Activated CD8-positive, alpha-beta memory T cell treated with anti-CD3 and anti-CD28 coated beads, Interleukin-2, amount 50 U/mL, for 24 hours (primary cell): ENCODE data around the gene POGZ.

ENCODE experiments used
- DNase-seq: peaks from one replicate; pipeline ENCODE4 v3.0.0-alpha.2; 2020; ENCODE audit errors: extremely low read depth

POGZ gene, protein sequence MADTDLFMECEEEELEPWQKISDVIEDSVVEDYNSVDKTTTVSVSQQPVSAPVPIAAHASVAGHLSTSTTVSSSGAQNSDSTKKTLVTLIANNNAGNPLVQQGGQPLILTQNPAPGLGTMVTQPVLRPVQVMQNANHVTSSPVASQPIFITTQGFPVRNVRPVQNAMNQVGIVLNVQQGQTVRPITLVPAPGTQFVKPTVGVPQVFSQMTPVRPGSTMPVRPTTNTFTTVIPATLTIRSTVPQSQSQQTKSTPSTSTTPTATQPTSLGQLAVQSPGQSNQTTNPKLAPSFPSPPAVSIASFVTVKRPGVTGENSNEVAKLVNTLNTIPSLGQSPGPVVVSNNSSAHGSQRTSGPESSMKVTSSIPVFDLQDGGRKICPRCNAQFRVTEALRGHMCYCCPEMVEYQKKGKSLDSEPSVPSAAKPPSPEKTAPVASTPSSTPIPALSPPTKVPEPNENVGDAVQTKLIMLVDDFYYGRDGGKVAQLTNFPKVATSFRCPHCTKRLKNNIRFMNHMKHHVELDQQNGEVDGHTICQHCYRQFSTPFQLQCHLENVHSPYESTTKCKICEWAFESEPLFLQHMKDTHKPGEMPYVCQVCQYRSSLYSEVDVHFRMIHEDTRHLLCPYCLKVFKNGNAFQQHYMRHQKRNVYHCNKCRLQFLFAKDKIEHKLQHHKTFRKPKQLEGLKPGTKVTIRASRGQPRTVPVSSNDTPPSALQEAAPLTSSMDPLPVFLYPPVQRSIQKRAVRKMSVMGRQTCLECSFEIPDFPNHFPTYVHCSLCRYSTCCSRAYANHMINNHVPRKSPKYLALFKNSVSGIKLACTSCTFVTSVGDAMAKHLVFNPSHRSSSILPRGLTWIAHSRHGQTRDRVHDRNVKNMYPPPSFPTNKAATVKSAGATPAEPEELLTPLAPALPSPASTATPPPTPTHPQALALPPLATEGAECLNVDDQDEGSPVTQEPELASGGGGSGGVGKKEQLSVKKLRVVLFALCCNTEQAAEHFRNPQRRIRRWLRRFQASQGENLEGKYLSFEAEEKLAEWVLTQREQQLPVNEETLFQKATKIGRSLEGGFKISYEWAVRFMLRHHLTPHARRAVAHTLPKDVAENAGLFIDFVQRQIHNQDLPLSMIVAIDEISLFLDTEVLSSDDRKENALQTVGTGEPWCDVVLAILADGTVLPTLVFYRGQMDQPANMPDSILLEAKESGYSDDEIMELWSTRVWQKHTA (N-terminal part only)

DNA sequence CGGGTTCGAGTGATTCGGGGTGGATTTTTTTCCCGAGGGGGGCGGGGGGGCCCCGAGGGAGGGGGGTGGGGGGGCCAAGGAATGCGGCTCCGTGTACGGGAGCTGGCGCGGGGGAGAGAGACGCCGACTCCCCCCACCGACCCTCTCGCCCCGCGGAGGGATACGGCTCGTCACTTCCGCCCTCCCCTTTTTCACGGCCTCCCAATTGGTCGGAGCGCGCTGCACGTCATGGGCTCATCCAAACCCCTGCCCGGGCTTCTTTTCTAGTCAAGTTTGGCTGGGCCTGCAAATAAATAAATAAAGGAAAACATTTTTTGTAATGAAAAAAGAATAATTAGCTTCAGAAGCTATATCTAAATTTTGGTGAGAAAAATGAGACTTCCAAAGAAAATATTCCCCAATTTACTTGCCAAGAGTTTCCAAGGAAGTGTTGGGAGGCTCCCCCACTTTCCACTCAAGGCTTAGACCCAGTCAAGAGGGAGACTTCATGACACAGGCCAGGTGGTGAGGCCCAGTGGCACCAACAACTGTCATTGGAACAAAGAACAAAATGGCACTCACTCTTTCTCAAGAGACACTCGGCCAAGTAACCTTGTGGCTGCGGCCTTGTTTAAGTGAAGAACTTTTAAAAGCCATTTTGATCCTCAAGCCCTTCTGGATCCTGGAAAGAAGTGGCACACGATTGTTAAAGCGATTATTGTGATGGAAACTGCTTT is at the start of gene POGZ:
Gene POGZ (minus strand): TSS at position 164 of the 716 bp plus-strand sequence. CDS start 17,290 bp downstream, outside the sequence.
- DNase-seq = peak; percentile 91

DNA sequence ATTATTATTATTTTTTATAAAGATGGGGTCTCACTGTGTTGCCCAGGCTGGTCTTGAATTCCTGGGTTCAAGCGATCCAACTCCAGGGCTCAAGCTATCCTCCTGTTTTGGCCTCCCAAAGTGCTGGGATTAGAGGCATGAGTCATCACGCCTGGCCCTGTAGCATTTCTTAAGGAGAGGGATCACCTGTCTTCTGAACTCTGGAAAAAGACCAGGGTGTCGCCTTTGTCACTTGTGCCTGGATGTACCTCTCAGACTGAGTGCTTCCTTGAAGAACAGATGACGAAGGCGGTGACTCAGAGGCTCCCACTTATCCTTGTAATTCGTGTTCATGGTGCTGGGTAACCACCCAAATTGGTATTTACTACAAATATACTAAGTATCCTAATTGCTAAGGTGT is 49.5 kb upstream of the POGZ start:
- DNase-seq = no peak

DNA sequence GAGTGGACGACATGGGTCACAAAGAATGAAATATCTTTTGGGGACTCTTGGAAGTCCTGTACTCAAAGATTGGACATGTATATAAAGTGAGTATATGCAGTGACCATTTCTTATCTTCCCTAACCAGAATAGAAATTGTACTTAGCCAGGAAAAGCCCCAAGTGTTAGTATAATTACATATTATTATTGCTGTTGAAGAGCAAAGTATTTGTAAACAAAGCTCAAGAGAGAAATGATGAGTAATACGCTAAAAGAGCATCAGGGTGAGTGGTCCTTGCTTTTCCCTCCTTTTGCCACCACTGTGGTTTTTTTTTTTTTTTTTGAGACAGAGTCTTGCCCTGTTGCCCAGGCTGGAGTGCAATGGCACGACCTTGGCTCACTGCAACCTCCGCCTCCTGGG is 45.5 kb upstream of the POGZ start:
- DNase-seq = no peak

- no peak for DNase-seq
Observed at GRCh38 chr1:151504252-151504651, 45.0 kb upstream of the POGZ start.

DNA sequence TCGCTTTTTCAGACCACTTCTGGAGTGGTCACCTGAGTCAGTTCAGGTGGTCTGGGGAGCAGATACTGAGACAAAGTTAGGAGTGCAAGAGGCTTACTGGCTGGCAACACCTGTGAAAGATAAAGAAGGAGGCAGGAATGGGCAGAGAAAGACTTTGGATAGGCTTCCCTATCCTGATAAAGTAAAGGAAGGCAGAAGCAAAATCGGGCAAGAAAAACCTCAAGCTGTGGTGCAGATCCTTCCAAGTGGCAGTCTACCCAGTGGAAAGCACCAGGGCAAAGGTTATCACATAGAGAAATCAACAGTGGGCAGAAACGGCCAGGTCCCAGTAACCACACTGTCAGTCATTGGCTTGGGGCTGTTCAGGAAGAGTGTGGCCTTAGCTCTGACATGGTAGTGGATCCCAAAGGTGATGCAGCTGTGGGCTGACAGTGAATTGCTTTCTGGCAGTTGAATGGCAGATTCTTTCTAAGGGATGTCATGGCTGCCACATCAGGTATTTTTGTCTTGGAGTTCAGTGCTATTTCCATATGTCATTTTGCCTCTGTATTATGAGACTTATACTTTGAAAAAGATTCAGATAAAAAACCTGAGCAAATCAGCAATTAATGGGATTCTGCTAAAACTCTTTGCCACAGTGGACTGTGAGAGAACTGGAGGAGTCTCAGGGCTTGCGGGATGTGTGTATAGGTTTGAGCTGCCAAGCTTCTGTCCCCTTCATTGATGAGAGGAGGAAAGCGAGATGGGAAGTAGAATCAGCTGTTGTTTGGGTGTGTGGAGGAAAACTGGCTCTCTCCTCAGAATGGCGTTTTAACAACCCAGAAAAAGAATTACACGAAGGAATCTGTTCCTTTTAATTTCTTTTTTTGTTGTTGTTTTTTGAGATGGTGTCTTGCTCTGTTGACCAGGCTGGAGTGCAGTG is 43.8 kb upstream of the POGZ start:
- no peak for DNase-seq

DNA sequence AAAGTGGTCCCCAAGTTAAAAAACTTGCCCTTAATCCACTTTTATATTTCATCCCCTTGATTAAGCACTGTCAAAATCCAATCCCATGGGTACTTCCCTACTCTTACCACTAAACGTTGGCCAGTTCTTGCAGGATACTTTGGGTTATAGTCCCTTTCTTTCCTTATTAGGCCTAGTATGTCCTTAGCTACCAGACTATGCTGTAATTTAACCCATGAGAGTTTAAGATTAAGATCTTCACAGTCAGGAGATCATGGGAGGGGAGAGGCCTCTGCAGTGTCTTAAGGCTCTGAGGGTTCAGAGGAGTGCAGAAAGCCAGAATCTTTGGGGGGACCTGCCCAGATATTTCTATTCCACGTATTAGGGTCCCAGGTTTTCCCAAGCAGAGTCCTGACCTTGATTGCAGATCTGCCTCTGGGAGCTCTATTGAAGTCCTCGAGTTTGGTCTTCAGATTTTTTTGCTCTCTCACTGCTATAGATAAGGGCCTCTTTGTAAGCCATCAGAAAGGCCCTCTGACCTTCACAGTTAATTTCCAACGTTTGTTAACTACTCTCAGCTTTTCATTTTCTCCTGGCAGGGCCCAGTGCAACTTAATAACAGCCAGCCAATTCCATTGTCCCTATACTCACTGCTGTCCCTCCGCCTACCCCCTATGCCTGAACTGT is 42.9 kb upstream of the POGZ start:
- no peak for DNase-seq

DNA sequence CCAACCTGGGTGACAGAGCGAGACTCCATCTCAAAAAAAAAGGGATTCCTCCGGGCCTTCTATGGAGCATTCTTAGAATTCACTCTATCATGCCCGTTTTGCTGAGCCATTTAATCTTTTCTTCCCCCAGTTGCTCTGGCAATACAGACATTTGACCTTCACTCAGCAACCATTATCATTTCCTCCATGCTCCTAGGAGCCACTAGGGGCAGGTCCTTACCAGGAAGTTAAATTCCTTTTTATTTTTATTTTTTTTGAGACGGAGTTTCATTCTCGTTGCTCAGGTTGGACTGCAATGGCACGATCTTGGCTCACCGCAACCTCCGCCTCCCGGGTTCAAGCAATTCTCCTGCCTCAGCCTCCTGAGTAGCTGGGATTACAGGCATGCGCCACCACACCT is 42.2 kb upstream of the POGZ start:
- DNase-seq = no peak

DNA sequence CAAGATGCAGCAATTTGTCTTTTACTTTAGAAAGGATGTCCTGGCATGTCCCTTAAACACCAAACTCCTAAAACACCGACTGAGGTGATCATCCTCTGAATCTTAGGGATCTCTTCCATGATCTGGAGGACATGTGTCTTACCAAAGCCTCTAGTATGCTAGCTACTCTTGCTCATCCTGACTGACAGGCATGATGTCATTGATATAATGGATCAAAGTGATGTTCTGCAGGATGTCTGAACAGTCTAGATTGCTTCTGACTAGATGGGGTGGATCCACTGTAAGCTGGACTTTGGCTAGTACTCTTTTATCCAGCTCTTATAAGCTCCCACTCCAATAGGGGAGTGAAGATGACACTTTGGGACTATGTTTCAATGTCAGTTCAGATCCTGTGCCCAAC is 40.6 kb upstream of the POGZ start:
- DNase-seq = no peak

DNA sequence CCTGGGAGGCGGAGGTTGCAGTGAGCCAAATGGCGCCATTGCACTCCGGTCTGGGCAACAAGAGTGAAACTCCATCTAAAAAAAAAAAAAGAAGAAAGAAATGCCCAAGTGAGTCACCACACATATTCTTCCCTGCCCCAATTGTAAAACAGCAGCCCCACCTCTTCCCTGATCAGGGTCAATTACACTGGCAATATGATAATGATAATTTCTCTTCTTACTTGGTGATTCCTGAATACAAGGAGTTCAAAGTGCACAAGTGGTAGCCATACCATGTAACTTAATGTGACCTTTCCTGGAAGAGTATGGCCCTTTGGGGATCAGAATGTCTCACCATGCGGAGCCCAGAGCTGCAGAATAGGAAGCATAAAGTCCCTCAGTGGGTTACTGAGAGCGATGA is 40.1 kb upstream of the POGZ start:
- DNase-seq = no peak

DNA sequence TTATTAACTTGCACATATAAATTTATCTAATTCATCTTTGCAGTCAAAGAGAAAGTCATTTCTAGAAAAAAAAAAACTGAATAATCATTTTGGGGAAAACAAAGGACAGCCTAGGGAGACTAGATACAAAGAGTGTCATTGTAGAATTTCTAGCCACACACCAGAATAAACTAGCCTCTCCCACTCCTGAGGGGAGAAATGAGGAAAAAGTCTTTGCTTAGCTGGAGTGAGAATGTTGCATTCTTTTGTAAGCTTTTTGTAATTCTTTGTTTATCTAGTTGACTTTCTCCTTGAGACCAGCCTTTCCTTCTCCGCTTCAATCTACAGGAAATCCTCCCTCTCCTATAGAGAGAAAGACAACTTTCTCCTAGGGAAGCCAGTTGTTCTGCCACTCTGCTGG is 36.0 kb upstream of the POGZ start:
- DNase-seq = no peak

GRCh38 chr1:151494741-151495281 is 35.5 kb upstream of the POGZ start:
- no peak for DNase-seq

GRCh38 chr1:151493042-151493441 is 33.7 kb upstream of the POGZ start:
- DNase-seq = no peak

DNA sequence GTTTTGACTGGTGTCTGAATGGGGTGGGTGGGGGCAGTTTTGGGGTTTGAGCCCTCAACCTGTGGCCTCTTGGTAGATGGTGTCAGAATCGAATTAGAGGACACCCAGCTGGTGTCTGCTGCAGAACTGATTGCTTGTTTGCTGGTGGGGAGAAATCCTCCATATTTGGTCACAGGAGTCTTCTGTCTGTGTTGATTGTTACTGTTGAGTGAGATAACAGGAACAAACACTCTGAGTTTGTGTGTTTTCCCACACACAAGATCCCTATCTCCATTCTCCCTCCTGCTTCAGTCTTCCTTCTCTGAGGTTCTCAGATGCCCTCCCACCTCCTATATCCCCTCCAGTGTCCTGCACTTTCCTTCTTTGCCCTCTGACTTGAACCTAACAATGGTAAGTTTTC is 32.8 kb upstream of the POGZ start:
- no peak for DNase-seq

DNA sequence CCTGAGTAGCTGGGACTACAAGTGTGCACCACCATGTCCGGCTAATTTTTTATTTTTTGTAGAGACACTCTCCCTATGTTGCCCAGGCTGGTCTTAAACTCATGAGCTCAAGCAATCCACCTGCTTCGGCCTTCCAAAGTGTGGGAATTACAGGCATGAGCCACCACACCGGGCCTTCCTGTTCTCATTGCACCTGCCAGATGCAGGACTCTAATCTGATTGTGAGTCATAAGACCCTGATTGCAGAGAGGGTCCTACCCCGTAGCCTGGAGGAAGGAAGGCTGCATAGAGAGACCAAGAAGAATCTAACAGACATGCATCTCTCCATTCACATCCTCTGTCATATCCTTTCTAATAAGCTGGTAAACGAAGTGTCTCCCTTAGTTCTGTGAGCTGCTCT is 32.3 kb upstream of the POGZ start:
- DNase-seq = no peak

- no peak for DNase-seq
Observed at GRCh38 chr1:151486557-151486956, 27.3 kb upstream of the POGZ start.

DNA sequence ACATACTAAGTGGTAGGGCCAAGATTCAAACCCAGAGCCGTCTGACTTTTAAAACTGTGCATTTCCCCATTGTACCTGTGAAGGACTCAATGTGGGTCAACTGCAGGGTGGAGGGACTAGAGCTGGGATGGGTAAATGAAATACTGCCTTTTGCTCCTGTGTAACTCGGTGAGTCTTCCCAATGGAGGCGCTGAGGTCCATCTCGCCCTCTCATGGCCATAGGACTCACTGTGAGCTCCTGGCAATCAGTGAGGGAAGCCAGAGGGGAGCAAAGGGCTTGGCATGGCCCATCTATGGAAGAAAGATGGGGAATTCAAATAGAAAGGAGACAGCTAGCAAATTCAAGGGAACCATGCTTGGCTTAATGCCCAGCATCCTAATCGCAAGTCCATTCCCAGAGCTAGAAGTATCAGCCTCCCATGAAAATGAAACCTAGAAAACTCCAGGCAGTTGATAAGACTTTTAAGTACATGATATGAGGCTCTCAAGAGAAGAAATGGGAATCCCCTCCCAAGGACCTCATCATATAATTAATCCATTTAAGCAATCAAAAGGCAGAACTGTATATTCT is 26.5 kb upstream of the POGZ start:
- DNase-seq = no peak

- DNase-seq = no peak
Observed at GRCh38 chr1:151482017-151482416, 22.7 kb upstream of the POGZ start.

DNA sequence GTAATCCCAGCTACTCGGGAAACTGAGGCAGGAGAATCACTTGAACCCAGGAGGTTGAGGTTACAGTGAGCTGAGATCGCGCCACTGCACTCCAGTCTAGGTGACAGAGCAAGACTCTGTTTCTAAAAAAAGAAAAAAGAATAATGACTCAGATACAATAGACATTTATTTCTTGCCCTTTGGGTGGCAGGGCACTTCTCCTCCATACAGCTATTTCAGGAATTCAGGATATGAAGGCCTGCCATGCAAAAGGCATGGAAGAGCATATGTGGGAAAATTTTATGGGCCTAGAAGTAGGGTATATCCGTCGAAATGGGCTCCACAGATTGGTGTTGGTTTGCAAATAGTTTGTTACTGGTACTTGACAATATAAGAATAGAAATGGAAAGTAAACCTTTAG is 20.2 kb upstream of the POGZ start:
- no peak for DNase-seq

- no peak for DNase-seq
Observed at GRCh38 chr1:151478923-151479322, 19.6 kb upstream of the POGZ start.
